ENCODE data around the gene PRKCB.

PRKCB gene

GRCh38 chr16:24053099-24053946 is 217.5 kb downstream of the PRKCB start:
- no peaks in the 10 kb centered on the region for H3K9me3 ChIP-seq (ENCODE audit: control insufficient read depth, low read length)
- H3K4me3 ChIP-seq (ENCODE audit: low read length) = no peak overlapping the region
- H3K4me1 ChIP-seq (ENCODE audit: control insufficient read depth, insufficient read depth, low read length) = no peaks in the 10 kb centered on the region
- H3K36me3 ChIP-seq (ENCODE audit: control insufficient read depth, insufficient read depth, low read length) = no peaks in the 10 kb centered on the region
- peaks cover 3% of the 10 kb centered on the region for H3K27me3 ChIP-seq (ENCODE audit: control insufficient read depth, insufficient read depth, low read length)
- no peak overlapping the region for H3K9ac ChIP-seq (ENCODE audit: low read length)

GRCh38 chr16:24054741-24055491 is 219.1 kb downstream of the PRKCB start:
- peaks cover 3% of the 10 kb centered on the region for H3K27me3 ChIP-seq (ENCODE audit: control insufficient read depth, insufficient read depth, low read length)
- no peak overlapping the region for H3K4me3 ChIP-seq (ENCODE audit: low read length)
- no peaks in the 10 kb centered on the region for H3K36me3 ChIP-seq (ENCODE audit: control insufficient read depth, insufficient read depth, low read length)
- no peaks in the 10 kb centered on the region for H3K4me1 ChIP-seq (ENCODE audit: control insufficient read depth, insufficient read depth, low read length)
- no peak overlapping the region for H3K9ac ChIP-seq (ENCODE audit: low read length)
- no peaks in the 10 kb centered on the region for H3K9me3 ChIP-seq (ENCODE audit: control insufficient read depth, low read length)

- no peaks in the 10 kb centered on the region for H3K4me1 ChIP-seq (ENCODE audit: control insufficient read depth, insufficient read depth, low read length)
- no peaks in the 10 kb centered on the region for H3K27me3 ChIP-seq (ENCODE audit: control insufficient read depth, insufficient read depth, low read length)
- no peaks in the 10 kb centered on the region for H3K9me3 ChIP-seq (ENCODE audit: control insufficient read depth, low read length)
- no peaks in the 10 kb centered on the region for H3K36me3 ChIP-seq (ENCODE audit: control insufficient read depth, insufficient read depth, low read length)
- no peak overlapping the region for H3K9ac ChIP-seq (ENCODE audit: low read length)
- H3K4me3 ChIP-seq (ENCODE audit: low read length) = no peak overlapping the region
Measured at GRCh38 chr16:24062270-24062817, 226.6 kb downstream of the PRKCB start.

- no peaks in the 10 kb centered on the region for H3K9me3 ChIP-seq (ENCODE audit: control insufficient read depth, low read length)
- H3K4me1 ChIP-seq (ENCODE audit: control insufficient read depth, insufficient read depth, low read length) = no peaks in the 10 kb centered on the region
- no peak overlapping the region for H3K4me3 ChIP-seq (ENCODE audit: low read length)
- H3K9ac ChIP-seq (ENCODE audit: low read length) = no peak overlapping the region
- H3K27me3 ChIP-seq (ENCODE audit: control insufficient read depth, insufficient read depth, low read length) = no peaks in the 10 kb centered on the region
- H3K36me3 ChIP-seq (ENCODE audit: control insufficient read depth, insufficient read depth, low read length) = no peaks in the 10 kb centered on the region
Measured at GRCh38 chr16:24069036-24069590, 233.3 kb downstream of the PRKCB start.

GRCh38 chr16:24070851-24071250 is 235.1 kb downstream of the PRKCB start:
- no peak overlapping the region for H3K9ac ChIP-seq (ENCODE audit: low read length)
- H3K27me3 ChIP-seq (ENCODE audit: control insufficient read depth, insufficient read depth, low read length) = no peaks in the 10 kb centered on the region
- no peaks in the 10 kb centered on the region for H3K36me3 ChIP-seq (ENCODE audit: control insufficient read depth, insufficient read depth, low read length)
- no peaks in the 10 kb centered on the region for H3K4me1 ChIP-seq (ENCODE audit: control insufficient read depth, insufficient read depth, low read length)
- H3K9me3 ChIP-seq (ENCODE audit: control insufficient read depth, low read length) = no peaks in the 10 kb centered on the region
- no peak overlapping the region for H3K4me3 ChIP-seq (ENCODE audit: low read length)

GRCh38 chr16:24071666-24072360 is 236.0 kb downstream of the PRKCB start:
- Histone ChIP-seq H3K4me1 (ENCODE audit: control insufficient read depth, insufficient read depth, low read length) (no peaks in the 10 kb centered on the region), H3K27me3 (ENCODE audit: control insufficient read depth, insufficient read depth, low read length) (no peaks in the 10 kb centered on the region), H3K36me3 (ENCODE audit: control insufficient read depth, insufficient read depth, low read length) (no peaks in the 10 kb centered on the region), H3K9ac (ENCODE audit: low read length) (no peak overlapping the region), H3K4me3 (ENCODE audit: low read length) (no peak overlapping the region), H3K9me3 (ENCODE audit: control insufficient read depth, low read length) (no peaks in the 10 kb centered on the region)

GRCh38 chr16:24073321-24073720 is 237.5 kb downstream of the PRKCB start:
- Histone ChIP-seq H3K27me3 (ENCODE audit: control insufficient read depth, insufficient read depth, low read length) (no peaks in the 10 kb centered on the region), H3K9ac (ENCODE audit: low read length) (no peak overlapping the region), H3K4me1 (ENCODE audit: control insufficient read depth, insufficient read depth, low read length) (no peaks in the 10 kb centered on the region), H3K4me3 (ENCODE audit: low read length) (no peak overlapping the region), H3K9me3 (ENCODE audit: control insufficient read depth, low read length) (no peaks in the 10 kb centered on the region), H3K36me3 (ENCODE audit: control insufficient read depth, insufficient read depth, low read length) (no peaks in the 10 kb centered on the region)

GRCh38 chr16:24074574-24074973 is 238.8 kb downstream of the PRKCB start:
- Histone ChIP-seq H3K27me3 (ENCODE audit: control insufficient read depth, insufficient read depth, low read length) (no peaks in the 10 kb centered on the region), H3K9ac (ENCODE audit: low read length) (no peak overlapping the region), H3K9me3 (ENCODE audit: control insufficient read depth, low read length) (no peaks in the 10 kb centered on the region), H3K4me1 (ENCODE audit: control insufficient read depth, insufficient read depth, low read length) (no peaks in the 10 kb centered on the region), H3K4me3 (ENCODE audit: low read length) (no peak overlapping the region), H3K36me3 (ENCODE audit: control insufficient read depth, insufficient read depth, low read length) (no peaks in the 10 kb centered on the region)

- no peaks in the 10 kb centered on the region for H3K4me1 ChIP-seq (ENCODE audit: control insufficient read depth, insufficient read depth, low read length)
- H3K9me3 ChIP-seq (ENCODE audit: control insufficient read depth, low read length) = no peaks in the 10 kb centered on the region
- no peaks in the 10 kb centered on the region for H3K36me3 ChIP-seq (ENCODE audit: control insufficient read depth, insufficient read depth, low read length)
- H3K9ac ChIP-seq (ENCODE audit: low read length) = no peak overlapping the region
- no peaks in the 10 kb centered on the region for H3K27me3 ChIP-seq (ENCODE audit: control insufficient read depth, insufficient read depth, low read length)
- H3K4me3 ChIP-seq (ENCODE audit: low read length) = no peak overlapping the region
Measured at GRCh38 chr16:24075302-24075701, 239.5 kb downstream of the PRKCB start.

- no peak overlapping the region for H3K9ac ChIP-seq (ENCODE audit: low read length)
Measured at GRCh38 chr16:24075931-24076716, 240.3 kb downstream of the PRKCB start.

GRCh38 chr16:24077292-24077691 is 241.5 kb downstream of the PRKCB start:
- no peaks in the 10 kb centered on the region for H3K27me3 ChIP-seq (ENCODE audit: control insufficient read depth, insufficient read depth, low read length)
- H3K4me1 ChIP-seq (ENCODE audit: control insufficient read depth, insufficient read depth, low read length) = no peaks in the 10 kb centered on the region
- no peaks in the 10 kb centered on the region for H3K36me3 ChIP-seq (ENCODE audit: control insufficient read depth, insufficient read depth, low read length)
- no peak overlapping the region for H3K9ac ChIP-seq (ENCODE audit: low read length)
- H3K9me3 ChIP-seq (ENCODE audit: control insufficient read depth, low read length) = no peaks in the 10 kb centered on the region
- no peak overlapping the region for H3K4me3 ChIP-seq (ENCODE audit: low read length)

More at GRCh38 chr16:24075931-24076716, 240.3 kb downstream of the PRKCB start:
- no peaks in the 10 kb centered on the region for H3K27me3 ChIP-seq (ENCODE audit: control insufficient read depth, insufficient read depth, low read length)
- H3K4me3 ChIP-seq (ENCODE audit: low read length) = no peak overlapping the region
- H3K4me1 ChIP-seq (ENCODE audit: control insufficient read depth, insufficient read depth, low read length) = no peaks in the 10 kb centered on the region
- H3K36me3 ChIP-seq (ENCODE audit: control insufficient read depth, insufficient read depth, low read length) = no peaks in the 10 kb centered on the region
- H3K9me3 ChIP-seq (ENCODE audit: control insufficient read depth, low read length) = no peaks in the 10 kb centered on the region
